H1 (cell line): Measurements from ENCODE around the gene TIMMDC1. TPM values are rescaled to one million over a fixed set of nuclear protein-coding genes. Genes with fewer than 3 reads are reported as not detected.

ENCODE experiments used
- CTBP2 ChIP-seq: IDR thresholded peaks from 2 replicates; pipeline ENCODE4 v1.7.0; 2011; ENCODE audit warnings: borderline replicate concordance, mild to moderate bottlenecking, moderate library complexity, mixed read lengths, low read length; ENCODE audit not compliant: insufficient read depth, insufficient read length
- JUN ChIP-seq: IDR thresholded peaks from 2 replicates; pipeline ENCODE4 v1.6.1; 2011; ENCODE audit warnings: low read depth, mild to moderate bottlenecking, improper control_type of control experiment, low read length
- POLR2AphosphoS5 ChIP-seq: IDR thresholded peaks from 2 replicates; pipeline ENCODE4 v1.6.1; 2011; ENCODE audit warnings: low read depth, low read length
- POU5F1 ChIP-seq: IDR thresholded peaks from 2 replicates; pipeline ENCODE4 v1.6.1; 2011; ENCODE audit warnings: low read depth, mild to moderate bottlenecking, low read length, moderate library complexity
- SIRT6 ChIP-seq: IDR thresholded peaks from one replicate; pipeline ENCODE4 v1.7.1; 2012; ENCODE audit warnings: low read length, inconsistent platforms
- polyA plus RNA-seq, 7 experiments: library from polyadenylated mRNA; depleted of rRNA in 3 of 7; stranded (reverse) in 5 of 7; unstranded in 2 of 7; fragments of >200 nt in 5 of 7; fragments of 200-250 nt in 2 of 7; gene quantifications; 1 replicate in 5 of 7; 2 replicates in 1 of 7; 4 replicates in 1 of 7; pipeline versions ENCODE4 v1.2.1 to v1.2.3, GENCODE V29; 2011 to 2013; ENCODE audit warnings: missing spikeins in 2 of 7, mixed read lengths in 2 of 7
- total RNA-seq: library from RNA; stranded (reverse); fragmentation: NEBNext Ultra II Directional; extraction: Animal tissue kit (Norgen Biotek cat#: 25700); gene quantifications from 2 replicates; pipeline ENCODE4 v1.2.1, GENCODE V29; 2021
- TF ChIP-seq, protein P1 (sequence below): IDR thresholded peaks from 2 replicates; pipeline ENCODE4 v1.6.1; 2012; ENCODE audit warnings: inconsistent platforms

The TIMMDC1 gene
- total and polyA plus RNA-seq, 2 of the 8 experiments (the other 6 are each of a cell fraction or from before 2014, with no cell fraction given): 80.7 to 128 TPM

DNA sequence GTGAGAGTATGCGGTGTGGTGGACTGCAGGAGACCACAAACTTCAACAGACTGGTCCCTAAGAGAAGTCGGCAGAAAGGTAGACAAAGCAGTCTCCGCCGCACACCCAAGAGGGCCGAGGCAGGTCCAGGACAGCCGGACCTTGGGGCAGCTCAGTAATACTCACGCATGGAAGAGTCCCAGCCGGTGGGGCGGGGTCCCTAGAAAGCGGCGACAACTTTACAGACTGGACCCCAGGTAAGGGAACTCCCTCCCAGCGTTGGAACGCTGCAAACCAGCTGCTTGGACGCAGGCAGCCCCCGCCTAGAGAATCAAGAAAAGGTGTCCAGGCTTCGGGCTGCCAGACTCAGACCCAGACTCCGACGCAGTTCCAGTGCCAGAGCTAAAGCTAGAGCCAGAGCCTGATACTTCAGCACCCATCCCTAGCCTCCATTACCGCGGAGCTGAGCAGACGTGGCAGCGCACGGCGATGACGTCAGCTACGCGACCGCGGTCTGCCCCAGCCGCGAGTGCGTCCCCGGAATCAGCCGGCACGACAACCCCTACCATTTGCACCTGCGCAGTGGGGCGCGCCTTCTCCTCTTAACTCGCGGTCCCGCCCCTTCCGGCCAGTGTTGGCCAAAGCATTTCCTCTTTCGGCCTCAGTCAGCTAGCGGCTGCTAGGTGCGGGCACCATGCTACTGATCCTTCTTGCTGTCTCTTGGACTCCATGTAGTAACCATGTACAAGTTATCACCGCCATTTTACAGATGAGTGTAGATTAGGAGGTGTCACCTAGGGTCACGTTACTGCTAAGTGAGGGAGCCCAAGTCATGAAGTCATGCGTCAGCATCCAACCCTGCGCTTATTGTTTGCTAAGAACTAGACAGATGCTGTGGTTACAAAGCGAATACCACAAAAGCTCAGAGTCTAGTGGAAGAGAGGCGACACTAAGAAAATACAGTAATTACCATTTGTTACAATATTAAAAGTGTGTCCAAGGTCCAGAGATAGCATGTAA is 34.9 kb upstream of the TIMMDC1 start, which contains the start of gene TMEM39A (continued):
- TF ChIP-seq JUN: no peak
- TF ChIP-seq CTBP2: no peak
- TF ChIP-seq, protein P1, sequence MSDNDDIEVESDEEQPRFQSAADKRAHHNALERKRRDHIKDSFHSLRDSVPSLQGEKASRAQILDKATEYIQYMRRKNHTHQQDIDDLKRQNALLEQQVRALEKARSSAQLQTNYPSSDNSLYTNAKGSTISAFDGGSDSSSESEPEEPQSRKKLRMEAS: peak; percentile 89
- TF ChIP-seq POU5F1: no peak
- no peak for TF ChIP-seq SIRT6
- TF ChIP-seq POLR2AphosphoS5: peak; percentile 98
